ENCODE results near the gene KLHL36. TPM values are rescaled to one million over a fixed set of nuclear protein-coding genes. Genes with fewer than 3 reads are reported as not detected.
A peak's percentile ranks its signal among the peaks of the same experiment; 100 is the strongest.

The KLHL36 gene
- total RNA-seq, 1 experiment from 2014 or later = 56.1 TPM

DNA sequence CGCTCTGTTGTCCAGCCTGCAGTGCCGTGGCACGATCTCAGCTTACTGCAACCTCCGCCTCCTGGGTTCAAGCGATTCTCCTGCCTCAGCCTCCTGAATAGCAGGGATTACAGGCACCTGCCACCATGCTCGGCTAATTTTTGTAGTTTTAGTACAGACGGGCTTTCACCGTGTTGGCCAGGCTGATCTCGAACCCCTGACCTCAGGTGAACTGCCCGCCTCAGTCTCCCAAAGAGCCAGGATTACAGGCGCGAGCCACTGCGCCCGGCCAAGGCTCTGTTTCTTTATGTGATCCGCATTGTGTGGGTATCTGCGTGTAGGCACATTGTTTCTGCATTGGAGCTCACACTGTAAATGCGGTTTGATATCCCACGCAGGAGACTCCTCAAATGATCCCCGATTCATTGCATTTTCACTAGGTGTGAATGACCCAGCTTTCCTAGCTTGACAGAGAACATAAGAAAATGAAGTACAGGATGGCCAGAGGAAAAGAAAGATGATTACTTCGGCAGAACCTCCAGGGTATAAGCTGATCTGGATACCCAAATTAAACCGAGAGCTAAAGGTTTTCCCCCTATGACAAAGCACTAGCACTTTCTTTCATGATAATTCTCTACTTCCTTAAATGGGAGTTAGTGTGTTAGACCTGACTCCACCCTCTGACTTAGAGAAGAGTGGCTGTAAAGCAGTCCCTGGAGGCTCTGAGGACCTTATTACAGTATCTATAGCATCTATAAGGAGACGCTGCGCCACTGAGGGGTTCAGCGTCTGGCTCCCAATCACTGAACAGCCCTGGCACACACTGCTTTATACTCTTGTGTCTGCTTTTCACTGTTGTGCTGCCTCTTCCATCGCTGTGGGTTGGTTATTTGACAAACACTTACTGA is 47.7 kb upstream of the KLHL36 start (continued):
- TF ChIP-seq, protein P1, sequence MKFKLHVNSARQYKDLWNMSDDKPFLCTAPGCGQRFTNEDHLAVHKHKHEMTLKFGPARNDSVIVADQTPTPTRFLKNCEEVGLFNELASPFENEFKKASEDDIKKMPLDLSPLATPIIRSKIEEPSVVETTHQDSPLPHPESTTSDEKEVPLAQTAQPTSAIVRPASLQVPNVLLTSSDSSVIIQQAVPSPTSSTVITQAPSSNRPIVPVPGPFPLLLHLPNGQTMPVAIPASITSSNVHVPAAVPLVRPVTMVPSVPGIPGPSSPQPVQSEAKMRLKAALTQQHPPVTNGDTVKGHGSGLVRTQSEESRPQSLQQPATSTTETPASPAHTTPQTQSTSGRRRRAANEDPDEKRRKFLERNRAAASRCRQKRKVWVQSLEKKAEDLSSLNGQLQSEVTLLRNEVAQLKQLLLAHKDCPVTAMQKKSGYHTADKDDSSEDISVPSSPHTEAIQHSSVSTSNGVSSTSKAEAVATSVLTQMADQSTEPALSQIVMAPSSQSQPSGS (CRISPR knock-in tag; IDR thresholded peaks at IDR 0.05; ENCODE audit: borderline replicate concordance, low read depth) = no peak
- TF ChIP-seq, protein P2, sequence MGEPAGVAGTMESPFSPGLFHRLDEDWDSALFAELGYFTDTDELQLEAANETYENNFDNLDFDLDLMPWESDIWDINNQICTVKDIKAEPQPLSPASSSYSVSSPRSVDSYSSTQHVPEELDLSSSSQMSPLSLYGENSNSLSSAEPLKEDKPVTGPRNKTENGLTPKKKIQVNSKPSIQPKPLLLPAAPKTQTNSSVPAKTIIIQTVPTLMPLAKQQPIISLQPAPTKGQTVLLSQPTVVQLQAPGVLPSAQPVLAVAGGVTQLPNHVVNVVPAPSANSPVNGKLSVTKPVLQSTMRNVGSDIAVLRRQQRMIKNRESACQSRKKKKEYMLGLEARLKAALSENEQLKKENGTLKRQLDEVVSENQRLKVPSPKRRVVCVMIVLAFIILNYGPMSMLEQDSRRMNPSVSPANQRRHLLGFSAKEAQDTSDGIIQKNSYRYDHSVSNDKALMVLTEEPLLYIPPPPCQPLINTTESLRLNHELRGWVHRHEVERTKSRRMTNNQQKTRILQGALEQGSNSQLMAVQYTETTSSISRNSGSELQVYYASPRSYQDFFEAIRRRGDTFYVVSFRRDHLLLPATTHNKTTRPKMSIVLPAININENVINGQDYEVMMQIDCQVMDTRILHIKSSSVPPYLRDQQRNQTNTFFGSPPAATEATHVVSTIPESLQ (CRISPR knock-in tag; IDR thresholded peaks at IDR 0.05) = no peak
- TF ChIP-seq FOXK1 (CRISPR knock-in tag; IDR thresholded peaks at IDR 0.05) = no peak
- TF ChIP-seq, protein P3, sequence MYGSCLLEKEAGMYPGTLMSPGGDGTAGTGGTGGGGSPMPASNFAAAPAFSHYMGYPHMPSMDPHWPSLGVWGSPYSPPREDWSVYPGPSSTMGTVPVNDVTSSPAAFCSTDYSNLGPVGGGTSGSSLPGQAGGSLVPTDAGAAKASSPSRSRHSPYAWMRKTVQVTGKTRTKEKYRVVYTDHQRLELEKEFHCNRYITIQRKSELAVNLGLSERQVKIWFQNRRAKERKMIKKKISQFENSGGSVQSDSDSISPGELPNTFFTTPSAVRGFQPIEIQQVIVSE (CRISPR knock-in tag; IDR thresholded peaks at IDR 0.05; ENCODE audit: borderline replicate concordance) = no peak
- TF ChIP-seq, protein P4, sequence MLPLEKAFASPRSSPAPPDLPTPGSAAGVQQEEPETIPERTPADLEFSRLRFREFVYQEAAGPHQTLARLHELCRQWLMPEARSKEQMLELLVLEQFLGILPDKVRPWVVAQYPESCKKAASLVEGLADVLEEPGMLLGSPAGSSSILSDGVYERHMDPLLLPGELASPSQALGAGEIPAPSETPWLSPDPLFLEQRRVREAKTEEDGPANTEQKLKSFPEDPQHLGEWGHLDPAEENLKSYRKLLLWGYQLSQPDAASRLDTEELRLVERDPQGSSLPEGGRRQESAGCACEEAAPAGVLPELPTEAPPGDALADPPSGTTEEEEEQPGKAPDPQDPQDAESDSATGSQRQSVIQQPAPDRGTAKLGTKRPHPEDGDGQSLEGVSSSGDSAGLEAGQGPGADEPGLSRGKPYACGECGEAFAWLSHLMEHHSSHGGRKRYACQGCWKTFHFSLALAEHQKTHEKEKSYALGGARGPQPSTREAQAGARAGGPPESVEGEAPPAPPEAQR (CRISPR knock-in tag; IDR thresholded peaks at IDR 0.05) = no peak
- no peak for TF ChIP-seq ZNF219 (CRISPR knock-in tag; IDR thresholded peaks at IDR 0.05; ENCODE audit: borderline replicate concordance)
- no peak for TF ChIP-seq ATF1 (CRISPR knock-in tag; IDR thresholded peaks at IDR 0.05)
- TF ChIP-seq ZNF232 (CRISPR knock-in tag; IDR thresholded peaks at IDR 0.05) = no peak

DNA sequence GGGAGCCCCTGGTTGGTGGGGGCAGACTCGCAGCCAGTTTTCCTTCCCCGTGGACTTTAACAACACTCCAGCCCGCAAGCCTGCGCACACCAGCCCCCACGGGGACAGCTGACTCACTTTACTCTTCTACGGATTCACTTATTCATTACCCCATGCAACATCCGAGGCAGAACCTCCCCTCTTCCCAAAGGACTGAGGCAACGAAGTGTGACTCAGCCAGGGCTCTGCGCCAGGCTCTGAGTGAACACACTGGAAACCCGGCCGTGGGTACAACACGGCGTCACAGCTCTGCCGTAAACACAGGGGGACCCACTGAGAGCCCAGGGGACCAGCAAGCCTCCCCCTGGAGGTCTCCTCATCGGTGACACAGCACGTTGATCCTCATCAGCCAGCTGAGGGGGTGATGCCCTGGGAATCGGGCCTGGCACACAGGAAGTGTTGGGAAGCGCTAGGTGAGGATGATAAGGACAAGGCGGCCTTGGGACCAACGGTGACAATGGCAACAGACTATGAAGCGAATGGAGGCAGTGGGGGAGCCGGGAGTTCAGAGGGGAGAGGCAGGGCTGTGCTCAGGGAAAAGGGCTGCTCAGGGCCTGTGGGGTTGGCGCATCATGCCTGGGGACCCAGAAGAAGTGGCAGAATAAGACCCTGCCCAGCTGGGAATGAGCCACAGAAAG is 45.0 kb upstream of the KLHL36 start:
- peaks cover 8% of the 10 kb centered on the region for H3K9me3 Mint-ChIP-seq
- DNase-seq (ENCODE audit: low spot score) = no peak
- ChIA-PET POLR2A (no interaction called here), CTCF (no interaction called here)
- H3K4me3 Mint-ChIP-seq = no peak overlapping the region
- peaks cover 49% of the 10 kb centered on the region for H3K4me1 Mint-ChIP-seq
- H3K27me3 Mint-ChIP-seq (ENCODE audit: low read depth) = no peaks in the 10 kb centered on the region; the same call in 1 of the 2 replicates
- peak overlapping the region; percentile 34 for H3K27ac Mint-ChIP-seq
- TF ChIP-seq SMAD4 (CRISPR knock-in tag; IDR thresholded peaks at IDR 0.05) = no peak
- TF ChIP-seq TEAD1 (CRISPR knock-in tag; IDR thresholded peaks at IDR 0.05) = no peak
- TF ChIP-seq JUN (CRISPR knock-in tag; IDR thresholded peaks at IDR 0.05) = no peak
- TF ChIP-seq, protein P1 (CRISPR knock-in tag; IDR thresholded peaks at IDR 0.05; ENCODE audit: borderline replicate concordance, low read depth) = no peak
- TF ChIP-seq RELA (CRISPR knock-in tag; IDR thresholded peaks at IDR 0.05; ENCODE audit: borderline replicate concordance) = no peak
- TF ChIP-seq ZNF232 (CRISPR knock-in tag; IDR thresholded peaks at IDR 0.05) = no peak
- no peak for TF ChIP-seq ZNF396 (CRISPR knock-in tag; IDR thresholded peaks at IDR 0.05; ENCODE audit: borderline replicate concordance)
- H3K36me3 Mint-ChIP-seq = peaks cover 13% of the 10 kb centered on the region
- ATAC-seq = no peak

DNA sequence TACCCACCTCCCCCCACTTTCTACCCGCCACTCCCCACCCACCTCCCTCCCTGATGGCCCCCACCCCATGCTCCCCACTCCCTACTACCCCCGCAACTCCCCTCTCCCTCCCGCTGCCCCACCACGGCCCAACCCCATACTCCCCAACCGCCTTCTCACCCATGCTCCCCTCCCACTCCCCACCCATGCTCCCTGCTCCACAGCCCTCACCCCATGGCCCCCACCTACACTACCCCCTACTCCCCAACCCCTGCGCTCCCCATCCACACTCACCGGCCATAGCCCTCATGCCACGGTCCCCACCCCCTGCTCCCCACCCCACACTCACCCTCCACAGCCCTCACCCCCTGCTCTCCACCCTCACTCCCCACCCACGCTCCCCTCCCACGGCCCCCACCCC is 44.4 kb upstream of the KLHL36 start:
- CTCF ChIA-PET = no interaction called here
- POLR2A ChIA-PET = no interaction called here
- H3K4me3 Mint-ChIP-seq = no peak overlapping the region

More for the DNA sequence above, 44.4 kb upstream of the KLHL36 start:
- peaks cover 8% of the 10 kb centered on the region for H3K9me3 Mint-ChIP-seq
- H3K27ac Mint-ChIP-seq = no peak overlapping the region
- no peaks in the 10 kb centered on the region; the same call in 1 of the 2 replicates for H3K27me3 Mint-ChIP-seq (ENCODE audit: low read depth)
- H3K36me3 Mint-ChIP-seq = peaks cover 13% of the 10 kb centered on the region
- TF ChIP-seq, protein P3 (CRISPR knock-in tag; IDR thresholded peaks at IDR 0.05; ENCODE audit: borderline replicate concordance) = no peak
- DNase-seq (ENCODE audit: low spot score) (no peak), ATAC-seq (no peak)
- H3K4me1 Mint-ChIP-seq = peaks cover 48% of the 10 kb centered on the region
